ENCODE results near the gene SEC63.

SEC63 gene

DNA sequence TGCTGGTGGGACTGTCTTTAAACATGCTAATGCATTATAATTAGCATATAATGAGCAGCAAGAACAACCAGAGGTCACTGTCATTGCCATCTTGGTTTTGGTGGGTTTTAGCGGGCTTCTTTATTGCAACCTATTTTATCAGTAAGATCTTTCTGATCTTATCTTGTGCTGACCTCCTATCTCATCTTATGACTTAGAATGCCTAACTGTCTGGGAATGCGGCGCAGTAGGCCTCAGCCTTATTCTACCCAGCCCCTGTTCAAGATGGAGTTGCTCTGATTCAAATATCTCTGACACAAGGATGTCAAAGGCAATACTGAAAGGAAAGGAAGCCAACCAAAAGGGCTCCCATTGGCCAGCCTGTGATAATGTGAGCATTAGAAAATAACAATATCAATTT, 29.8 kb upstream of the SEC63 start:
- H3K9me3 ChIP-seq = no peaks in the 10 kb centered on the region
- H3K27ac ChIP-seq = no peak overlapping the region
- no peaks in the 10 kb centered on the region for H3K36me3 ChIP-seq
- peaks cover 0 to 5% of the 10 kb centered on the region in 2 experiments for H3K4me1 ChIP-seq (ENCODE audit: control insufficient read depth in 1 of 2, insufficient read depth in 1 of 2, low read depth in 1 of 2, low read length in 1 of 2)
- no peak overlapping the region for H3K4me3 ChIP-seq (ENCODE audit: low read depth in 1 of 2, low read length in 1 of 2)
- TF ChIP-seq, protein P1, sequence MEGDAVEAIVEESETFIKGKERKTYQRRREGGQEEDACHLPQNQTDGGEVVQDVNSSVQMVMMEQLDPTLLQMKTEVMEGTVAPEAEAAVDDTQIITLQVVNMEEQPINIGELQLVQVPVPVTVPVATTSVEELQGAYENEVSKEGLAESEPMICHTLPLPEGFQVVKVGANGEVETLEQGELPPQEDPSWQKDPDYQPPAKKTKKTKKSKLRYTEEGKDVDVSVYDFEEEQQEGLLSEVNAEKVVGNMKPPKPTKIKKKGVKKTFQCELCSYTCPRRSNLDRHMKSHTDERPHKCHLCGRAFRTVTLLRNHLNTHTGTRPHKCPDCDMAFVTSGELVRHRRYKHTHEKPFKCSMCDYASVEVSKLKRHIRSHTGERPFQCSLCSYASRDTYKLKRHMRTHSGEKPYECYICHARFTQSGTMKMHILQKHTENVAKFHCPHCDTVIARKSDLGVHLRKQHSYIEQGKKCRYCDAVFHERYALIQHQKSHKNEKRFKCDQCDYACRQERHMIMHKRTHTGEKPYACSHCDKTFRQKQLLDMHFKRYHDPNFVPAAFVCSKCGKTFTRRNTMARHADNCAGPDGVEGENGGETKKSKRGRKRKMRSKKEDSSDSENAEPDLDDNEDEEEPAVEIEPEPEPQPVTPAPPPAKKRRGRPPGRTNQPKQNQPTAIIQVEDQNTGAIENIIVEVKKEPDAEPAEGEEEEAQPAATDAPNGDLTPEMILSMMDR (IDR thresholded peaks at IDR 0.05) = no peak
- H3K27me3 ChIP-seq = peaks cover 6% of the 10 kb centered on the region

- Histone ChIP-seq H3K27ac (no peak overlapping the region), H3K27me3 (peaks cover 16% of the 10 kb centered on the region), H3K4me1 (ENCODE audit: control insufficient read depth in 1 of 2, insufficient read depth in 1 of 2, low read depth in 1 of 2, low read length in 1 of 2) (peaks cover 0 to 6% of the 10 kb centered on the region in 2 experiments), H3K4me3 (ENCODE audit: low read depth in 1 of 2, low read length in 1 of 2) (no peak overlapping the region), H3K36me3 (no peaks in the 10 kb centered on the region), H3K9me3 (no peaks in the 10 kb centered on the region)
- TF ChIP-seq, protein P1 (IDR thresholded peaks at IDR 0.05) = no peak
Observed at GRCh38 chr6:107985701-107986100, 27.7 kb upstream of the SEC63 start.

GRCh38 chr6:107983811-107984210, 25.8 kb upstream of the SEC63 start:
- Histone ChIP-seq H3K36me3 (no peaks in the 10 kb centered on the region), H3K9me3 (no peaks in the 10 kb centered on the region), H3K4me1 (ENCODE audit: control insufficient read depth in 1 of 2, insufficient read depth in 1 of 2, low read depth in 1 of 2, low read length in 1 of 2) (peaks cover 0 to 6% of the 10 kb centered on the region in 2 experiments), H3K27me3 (peaks cover 16% of the 10 kb centered on the region), H3K27ac (no peak overlapping the region), H3K4me3 (ENCODE audit: low read depth in 1 of 2, low read length in 1 of 2) (no peak overlapping the region)
- TF ChIP-seq, protein P1 (IDR thresholded peaks at IDR 0.05) = no peak

DNA sequence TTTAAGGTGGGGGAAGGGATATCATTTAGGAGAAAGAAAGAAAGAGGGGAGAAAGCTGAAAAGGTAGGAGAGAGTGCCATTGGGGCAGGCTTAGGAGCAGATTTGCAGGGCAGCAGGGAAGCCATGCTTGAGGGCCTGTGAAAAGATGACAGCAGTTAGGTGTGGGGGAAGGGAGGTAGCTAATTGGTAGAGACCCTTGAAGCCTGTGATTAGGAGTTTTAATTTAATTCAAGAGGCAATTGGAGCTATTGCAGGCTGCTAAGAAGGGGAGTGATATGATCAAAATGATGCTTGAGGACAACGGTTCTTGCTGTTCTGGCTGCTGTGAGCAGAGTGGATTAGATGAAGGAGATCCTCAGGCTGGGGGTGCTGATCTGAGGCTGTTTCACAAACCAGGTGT, 24.5 kb upstream of the SEC63 start:
- Histone ChIP-seq H3K36me3 (no peaks in the 10 kb centered on the region), H3K9me3 (no peaks in the 10 kb centered on the region), H3K4me3 (ENCODE audit: low read depth in 1 of 2, low read length in 1 of 2) (no peak overlapping the region), H3K27me3 (peaks cover 16% of the 10 kb centered on the region), H3K27ac (no peak overlapping the region), H3K4me1 (ENCODE audit: control insufficient read depth in 1 of 2, insufficient read depth in 1 of 2, low read depth in 1 of 2, low read length in 1 of 2) (peaks cover 0 to 6% of the 10 kb centered on the region in 2 experiments)
- TF ChIP-seq, protein P1 (IDR thresholded peaks at IDR 0.05) = no peak

DNA sequence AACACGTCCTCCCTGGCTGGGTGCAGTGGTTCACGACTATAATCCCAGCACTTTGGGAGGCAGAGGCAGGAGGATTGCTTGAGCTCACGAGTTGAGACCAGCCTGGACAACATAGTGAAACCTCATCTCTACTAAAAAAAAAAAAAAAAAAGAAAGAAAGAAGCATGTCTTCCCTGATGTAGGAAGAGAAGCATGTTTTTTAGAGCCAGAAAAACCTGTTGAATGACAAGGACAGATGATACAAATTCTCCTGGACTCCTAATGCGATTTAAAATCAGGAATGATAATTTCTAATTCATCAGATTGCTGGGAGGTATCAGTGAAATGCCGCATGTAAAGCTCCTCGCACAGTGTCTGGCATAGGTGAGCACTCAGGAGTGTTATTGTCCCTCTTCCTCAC, 23.7 kb upstream of the SEC63 start:
- H3K9me3 ChIP-seq = no peaks in the 10 kb centered on the region
- H3K36me3 ChIP-seq = no peaks in the 10 kb centered on the region
- TF ChIP-seq, protein P1 (IDR thresholded peaks at IDR 0.05) = no peak

DNA sequence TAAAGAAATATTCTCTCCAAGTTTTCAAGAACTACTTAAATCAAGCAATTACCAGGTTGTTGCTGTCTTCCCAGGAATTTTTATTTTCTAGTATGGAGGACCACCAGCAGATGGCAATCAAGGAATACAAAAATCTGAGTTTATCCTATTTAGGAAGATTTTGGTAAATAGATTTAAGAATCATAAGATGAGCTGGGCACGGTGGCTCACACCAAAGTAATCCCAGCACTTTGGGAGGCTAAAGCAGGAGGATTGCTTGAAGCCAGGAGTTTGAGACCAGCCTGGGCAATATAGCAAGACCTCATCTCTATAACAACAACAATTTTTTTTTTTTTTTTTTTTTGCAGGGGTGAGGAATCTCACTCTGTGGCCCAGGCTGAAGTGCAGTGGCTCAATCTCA, 19.3 kb upstream of the SEC63 start:
- Histone ChIP-seq H3K4me1 (ENCODE audit: control insufficient read depth in 1 of 2, insufficient read depth in 1 of 2, low read depth in 1 of 2, low read length in 1 of 2) (no peaks in the 10 kb centered on the region), H3K9me3 (no peaks in the 10 kb centered on the region), H3K36me3 (no peaks in the 10 kb centered on the region), H3K27ac (no peak overlapping the region), H3K27me3 (peaks cover 21% of the 10 kb centered on the region), H3K4me3 (ENCODE audit: low read depth in 1 of 2, low read length in 1 of 2) (no peak overlapping the region)
- TF ChIP-seq, protein P1 (IDR thresholded peaks at IDR 0.05) = no peak

More for the DNA sequence above, 23.7 kb upstream of the SEC63 start:
- Histone ChIP-seq H3K27ac (no peak overlapping the region), H3K4me3 (ENCODE audit: low read depth in 1 of 2, low read length in 1 of 2) (no peak overlapping the region), H3K4me1 (ENCODE audit: control insufficient read depth in 1 of 2, insufficient read depth in 1 of 2, low read depth in 1 of 2, low read length in 1 of 2) (peaks cover 0 to 6% of the 10 kb centered on the region in 2 experiments), H3K27me3 (peaks cover 16% of the 10 kb centered on the region)
